HG03060 (cell line): ENCODE results near the gene CYB5B.
"Not testable (repeated sequence)": the region's sequence is repeated elsewhere in the genome, so short reads cannot be mapped to it uniquely, and the experiment has no call there.

Source experiments
- ATAC-seq: cut with Tn5 transposase; IDR thresholded peaks from one replicate; pipeline ENCODE4 v1.9.1; 2021; ENCODE audit warnings: low read depth, moderate number of reproducible peaks; ENCODE audit not compliant: unreplicated experiment

Gene CYB5B

GRCh38 chr16:69407702-69408323 lies 16.6 kb upstream of the CYB5B start:
- no peak for ATAC-seq

DNA sequence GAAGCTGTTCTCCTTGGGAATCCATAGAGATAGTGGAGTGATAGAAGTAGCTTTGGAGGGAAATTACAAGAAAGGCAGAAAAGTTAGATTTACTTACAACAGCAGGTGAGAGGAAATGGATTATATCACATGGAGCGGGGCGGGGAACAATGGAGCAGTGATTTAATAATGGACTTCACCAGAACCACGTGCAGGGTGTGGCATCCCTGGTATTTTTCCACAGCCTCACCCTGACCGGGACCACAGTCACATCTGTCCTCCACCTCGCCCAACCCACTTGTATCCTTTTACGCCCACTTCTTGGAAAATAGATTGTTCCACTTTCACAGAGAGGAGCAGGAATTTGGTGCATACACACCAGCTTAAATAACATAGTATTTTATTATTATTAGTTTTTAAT lies 15.9 kb upstream of the CYB5B start:
- no peak for ATAC-seq

- ATAC-seq, result no peak
Measured at GRCh38 chr16:69410219-69410990, 14.0 kb upstream of the CYB5B start.

GRCh38 chr16:69411064-69411985 lies 13.1 kb upstream of the CYB5B start:
- ATAC-seq, result no peak

- ATAC-seq, result no peak
Measured at GRCh38 chr16:69412287-69412686, 12.1 kb upstream of the CYB5B start.

- no peak for ATAC-seq
Measured at GRCh38 chr16:69413045-69413664, 11.3 kb upstream of the CYB5B start.

- ATAC-seq, result no peak
Measured at GRCh38 chr16:69417520-69418199, 6.8 kb upstream of the CYB5B start.

DNA sequence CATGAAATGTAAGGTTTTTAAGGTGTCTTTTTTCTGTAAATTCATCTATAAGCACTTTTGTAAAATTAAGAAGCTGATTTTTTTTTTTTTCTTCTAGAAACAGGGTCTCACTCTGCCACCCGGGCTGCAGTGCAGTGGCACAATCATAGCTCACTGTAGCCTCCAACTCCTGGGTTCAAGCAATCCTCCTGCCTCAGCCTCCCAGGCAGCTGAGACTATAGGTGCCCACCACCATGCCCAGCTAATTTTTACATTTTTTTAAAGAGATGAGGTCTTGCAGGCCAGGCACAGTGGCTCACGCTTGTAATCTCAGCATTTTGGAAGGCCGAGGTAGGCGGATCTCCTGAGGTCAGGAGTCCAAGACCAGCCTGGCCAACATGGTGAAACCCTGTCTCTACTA lies 4.5 kb upstream of the CYB5B start:
- no peak for ATAC-seq

DNA sequence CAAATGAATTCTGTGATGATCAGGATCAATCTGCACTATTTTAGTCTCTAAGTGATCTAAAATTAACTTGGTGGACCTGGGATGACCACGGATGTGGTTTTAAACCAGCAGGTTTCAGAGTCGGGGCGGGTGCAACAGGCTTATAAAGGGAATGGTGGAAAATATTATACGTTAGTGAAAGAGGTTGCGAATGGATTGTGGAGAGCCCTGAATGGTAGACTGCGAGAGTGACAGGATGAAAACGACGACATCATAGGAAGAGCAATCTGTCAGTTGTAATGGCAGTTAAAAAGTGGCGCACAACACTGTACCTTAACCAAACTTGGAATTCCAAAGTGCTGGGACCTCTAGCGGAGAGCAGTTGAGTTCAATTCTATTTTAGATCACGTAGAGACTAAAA lies 1.2 kb upstream of the CYB5B start:
- no peak for ATAC-seq

- ATAC-seq, result no peak
Measured at GRCh38 chr16:69424935-69425784, 741 bp downstream of the CYB5B start.

DNA sequence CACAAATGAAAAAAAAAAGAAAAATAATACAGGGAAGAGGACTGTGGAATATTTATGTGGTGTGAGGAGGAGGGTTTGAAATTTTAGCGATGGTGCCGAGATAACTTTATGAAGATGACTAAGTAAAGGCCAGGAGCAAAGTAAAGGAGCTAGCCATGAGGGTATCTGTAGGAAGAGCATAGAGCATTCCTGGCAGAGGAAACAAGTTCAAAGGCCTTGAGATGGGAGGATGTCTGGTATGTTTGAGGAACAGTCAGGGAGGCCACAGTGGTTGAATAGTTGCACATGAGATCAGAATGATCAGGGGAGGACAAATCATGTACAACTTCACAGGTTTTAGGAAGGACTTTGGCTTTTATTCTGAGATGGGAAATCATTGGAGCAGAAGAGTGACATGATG lies 4.2 kb downstream of the CYB5B start:
- ATAC-seq, result no peak

DNA sequence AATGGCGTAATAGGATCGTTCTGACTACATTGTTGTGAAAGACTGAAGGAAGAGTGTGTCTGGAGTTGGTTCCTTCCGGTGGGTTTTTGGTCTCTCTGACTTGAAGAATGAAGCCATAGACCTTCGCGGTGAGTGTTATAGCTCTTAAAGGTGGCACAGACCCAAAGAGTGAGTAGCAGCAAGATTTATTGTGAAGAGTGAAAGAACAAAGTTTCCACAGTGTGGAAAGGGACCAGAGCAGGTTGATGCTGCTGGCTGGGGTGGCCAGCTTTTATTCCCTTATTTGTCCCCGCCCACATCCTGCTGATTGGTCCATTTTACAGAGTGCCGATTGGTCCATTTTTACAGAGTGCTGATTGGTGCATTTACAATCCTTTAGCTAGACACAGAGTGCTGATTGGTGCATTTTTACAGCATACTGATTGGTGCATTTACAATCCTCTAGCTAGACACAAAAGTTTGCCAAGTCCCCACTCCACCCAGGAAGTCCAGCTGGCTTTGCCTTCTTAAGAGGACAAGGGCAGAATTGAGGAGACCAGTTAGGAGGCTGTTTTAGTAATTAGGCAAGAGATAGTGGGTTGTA lies 4.7 kb downstream of the CYB5B start:
- ATAC-seq, result not testable (repeated sequence)

GRCh38 chr16:69431948-69432468 lies 7.6 kb downstream of the CYB5B start:
- no peak for ATAC-seq

DNA sequence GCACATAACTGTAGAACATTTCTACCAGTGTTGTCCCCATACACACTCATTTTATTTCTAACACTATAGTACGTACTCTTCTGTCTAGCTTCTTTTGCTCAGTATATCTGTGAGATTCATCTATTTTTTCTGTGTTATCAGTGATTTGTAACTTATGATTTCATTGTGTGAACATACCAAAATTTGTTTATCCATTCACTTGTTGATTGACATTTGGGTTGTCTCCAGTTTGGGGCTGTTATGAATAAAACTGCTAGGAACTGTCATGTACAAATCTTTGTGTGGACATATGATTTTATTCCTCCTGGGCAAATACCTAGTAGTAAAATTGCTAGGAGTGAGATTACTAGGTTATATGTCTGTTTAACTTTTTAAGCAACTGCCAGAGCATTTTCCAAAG lies 9.6 kb downstream of the CYB5B start:
- ATAC-seq, result no peak

- no peak for ATAC-seq
Measured at GRCh38 chr16:69435977-69436820, 11.8 kb downstream of the CYB5B start.

- ATAC-seq, result no peak
Measured at GRCh38 chr16:69436896-69437295, 12.5 kb downstream of the CYB5B start.

DNA sequence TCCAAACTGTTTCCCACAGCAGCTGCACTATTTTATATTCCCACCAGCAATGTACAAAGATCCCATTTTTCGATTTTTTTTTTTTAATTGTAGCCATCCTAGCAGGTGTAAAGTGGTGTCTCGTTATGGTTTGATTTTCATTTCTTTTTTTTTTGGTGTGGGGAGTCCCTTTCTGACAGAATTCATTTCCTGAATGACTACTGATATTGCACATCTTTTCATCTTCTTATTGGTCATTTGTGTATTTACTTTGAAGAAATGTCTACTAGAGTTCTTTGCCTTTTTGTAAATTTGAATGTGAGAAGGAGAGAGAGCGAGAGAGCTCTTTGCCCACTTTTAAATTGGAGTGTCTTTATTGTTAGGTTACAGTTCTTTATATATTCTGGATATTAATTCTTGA lies 14.0 kb downstream of the CYB5B start:
- ATAC-seq, result no peak

- ATAC-seq, result no peak
Measured at GRCh38 chr16:69440250-69440649, 15.8 kb downstream of the CYB5B start.
